ENCODE data around the gene JAML.
A peak's percentile ranks its signal among the peaks of the same experiment; 100 is the strongest.
"Not testable (repeated sequence)": the region's sequence is repeated elsewhere in the genome, so short reads cannot be mapped to it uniquely, and the experiment has no call there.

Gene JAML

GRCh38 chr11:118198370-118198769 is 26.4 kb downstream of the JAML start:
- peak in 2 of 3 experiments; percentile 72 to 78 for DNase-seq (ENCODE audit: low read depth in 2 of 3, low spot score in 2 of 3)

GRCh38 chr11:118194835-118195627 is 29.8 kb downstream of the JAML start:
- no peak for DNase-seq (ENCODE audit: low read depth in 2 of 3, low spot score in 2 of 3)

- DNase-seq (ENCODE audit: low read depth in 2 of 3, low spot score in 2 of 3) = no peak
These were observed 30.8 kb downstream of the JAML start for GRCh38 chr11:118193910-118194566.

- DNase-seq (ENCODE audit: low read depth in 2 of 3, low spot score in 2 of 3) = not testable (repeated sequence)
These were observed 32.0 kb downstream of the JAML start for GRCh38 chr11:118192817-118193216.

GRCh38 chr11:118190942-118191506 is 33.8 kb downstream of the JAML start:
- DNase-seq (ENCODE audit: low read depth in 2 of 3, low spot score in 2 of 3) = not testable (repeated sequence)

- DNase-seq (ENCODE audit: low read depth in 2 of 3, low spot score in 2 of 3) = no peak
These were observed 38.3 kb downstream of the JAML start for GRCh38 chr11:118186346-118187107.

GRCh38 chr11:118184784-118185579 is 39.8 kb downstream of the JAML start:
- no peak for DNase-seq (ENCODE audit: low read depth in 2 of 3, low spot score in 2 of 3)

GRCh38 chr11:118183691-118184090 is 41.1 kb downstream of the JAML start:
- not testable (repeated sequence) for DNase-seq (ENCODE audit: low read depth in 2 of 3, low spot score in 2 of 3)

- DNase-seq (ENCODE audit: low read depth in 2 of 3, low spot score in 2 of 3) = no peak
These were observed 44.5 kb downstream of the JAML start for GRCh38 chr11:118180300-118180703.

- no peak for DNase-seq (ENCODE audit: low read depth in 2 of 3, low spot score in 2 of 3)
These were observed 48.1 kb downstream of the JAML start for GRCh38 chr11:118176778-118177134.

- DNase-seq (ENCODE audit: low read depth in 2 of 3, low spot score in 2 of 3) = no peak
These were observed 48.6 kb downstream of the JAML start, which contains the start of gene SCN2B for GRCh38 chr11:118175993-118176777. Gene SCN2B, minus strand, starts transcription at chr11:118176639. Its CDS starts 208 bp downstream, at chr11:118176431.

GRCh38 chr11:118175031-118175992 is 49.5 kb downstream of the JAML start:
- no peak for DNase-seq (ENCODE audit: low read depth in 2 of 3, low spot score in 2 of 3)

GRCh38 chr11:118174006-118174567 is 50.7 kb downstream of the JAML start:
- no peak for DNase-seq (ENCODE audit: low read depth in 2 of 3, low spot score in 2 of 3)

GRCh38 chr11:118172356-118172755 is 52.5 kb downstream of the JAML start:
- DNase-seq (ENCODE audit: low read depth in 2 of 3, low spot score in 2 of 3) = no peak

- peak; percentile 44 to 59 (median 50) for DNase-seq (ENCODE audit: low read depth in 2 of 3, low spot score in 2 of 3)
These were observed 53.3 kb downstream of the JAML start for GRCh38 chr11:118171269-118172062.

GRCh38 chr11:118170882-118171268 is 53.9 kb downstream of the JAML start:
- no peak for DNase-seq (ENCODE audit: low read depth in 2 of 3, low spot score in 2 of 3)

- no peak for DNase-seq (ENCODE audit: low read depth in 2 of 3, low spot score in 2 of 3)
These were observed 54.6 kb downstream of the JAML start for GRCh38 chr11:118170231-118170630.
